SIG-M5 treated with dmso at 0.1 percent for 504 hours (cell line): ENCODE data around the gene GPN2.
"Not testable (repeated sequence)": the region's sequence is repeated elsewhere in the genome, so short reads cannot be mapped to it uniquely, and the experiment has no call there.

Experiments used
- DNase-seq: peaks from one replicate; lab custom pipeline; 2025; ENCODE audit not compliant: unreplicated experiment; lab: John Stamatoyannopoulos, UW

The GPN2 gene

DNA sequence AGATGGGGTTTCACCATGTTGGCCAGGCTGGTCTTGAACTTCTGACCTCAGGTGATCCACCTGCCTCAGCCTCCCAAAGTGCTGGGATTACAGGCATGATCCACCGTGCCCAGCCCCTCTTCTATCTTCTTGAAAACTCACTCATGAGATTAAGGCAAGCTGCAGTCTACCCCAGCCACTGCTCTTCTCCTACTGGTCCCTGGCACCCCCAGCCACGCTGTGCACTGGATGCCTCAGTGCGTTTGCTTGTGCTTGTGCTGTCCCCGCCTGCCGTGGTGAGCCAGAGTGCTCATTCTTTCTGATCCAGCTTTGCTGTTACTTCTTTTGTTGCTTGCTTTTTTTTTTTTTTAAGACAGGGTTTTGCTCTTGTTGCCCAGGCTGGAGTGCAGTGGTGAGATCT lies 52.4 kb downstream of the GPN2 start:
- DNase-seq, result not testable (repeated sequence)

DNA sequence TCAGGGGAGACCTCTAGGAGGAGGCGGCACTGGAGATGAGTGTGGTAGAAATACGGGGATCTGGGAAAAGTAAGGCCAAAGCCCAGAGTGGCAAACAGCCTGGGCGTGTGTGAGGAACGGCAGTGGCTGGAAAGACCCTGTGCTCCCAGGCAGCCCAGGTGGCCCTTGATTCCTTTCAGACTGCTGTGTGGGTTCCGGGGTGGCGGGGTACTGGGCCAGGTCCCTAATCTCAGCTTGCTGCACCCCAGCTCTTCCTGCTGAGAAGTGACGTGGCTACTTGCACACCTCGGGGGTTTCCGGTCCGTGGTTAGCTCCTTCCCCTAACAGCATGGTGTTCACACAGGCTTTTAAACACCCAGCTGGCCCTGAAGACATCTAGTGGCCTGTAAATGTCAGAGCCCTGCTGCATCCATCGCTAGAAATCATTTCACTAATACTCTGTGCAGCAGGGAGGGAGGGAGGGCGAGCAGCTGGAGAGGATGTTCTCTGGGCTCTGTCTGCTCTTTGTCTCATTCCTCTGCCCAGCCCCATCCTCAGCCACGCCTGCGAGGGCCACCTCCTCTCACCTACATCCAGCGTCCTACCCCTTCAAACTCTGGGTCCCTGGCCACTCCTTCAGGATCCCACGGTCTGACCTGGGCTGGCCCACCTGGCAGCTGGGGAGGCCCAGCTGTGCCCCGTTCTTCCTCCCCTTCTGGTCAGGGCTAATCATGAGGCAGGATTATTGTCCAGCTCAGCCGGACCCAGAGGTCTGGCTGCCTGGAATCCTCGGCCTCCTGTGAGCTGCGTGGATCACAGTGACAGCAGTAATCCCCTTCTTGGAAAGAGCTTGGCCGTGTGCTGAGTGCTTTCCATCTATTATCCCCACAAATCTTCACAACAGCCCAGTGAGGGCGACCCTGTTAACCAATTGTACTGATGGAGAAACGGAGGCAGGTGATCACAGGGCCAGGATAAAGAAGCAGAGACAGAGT lies 56.4 kb downstream of the GPN2 start:
- DNase-seq, result no peak

DNA sequence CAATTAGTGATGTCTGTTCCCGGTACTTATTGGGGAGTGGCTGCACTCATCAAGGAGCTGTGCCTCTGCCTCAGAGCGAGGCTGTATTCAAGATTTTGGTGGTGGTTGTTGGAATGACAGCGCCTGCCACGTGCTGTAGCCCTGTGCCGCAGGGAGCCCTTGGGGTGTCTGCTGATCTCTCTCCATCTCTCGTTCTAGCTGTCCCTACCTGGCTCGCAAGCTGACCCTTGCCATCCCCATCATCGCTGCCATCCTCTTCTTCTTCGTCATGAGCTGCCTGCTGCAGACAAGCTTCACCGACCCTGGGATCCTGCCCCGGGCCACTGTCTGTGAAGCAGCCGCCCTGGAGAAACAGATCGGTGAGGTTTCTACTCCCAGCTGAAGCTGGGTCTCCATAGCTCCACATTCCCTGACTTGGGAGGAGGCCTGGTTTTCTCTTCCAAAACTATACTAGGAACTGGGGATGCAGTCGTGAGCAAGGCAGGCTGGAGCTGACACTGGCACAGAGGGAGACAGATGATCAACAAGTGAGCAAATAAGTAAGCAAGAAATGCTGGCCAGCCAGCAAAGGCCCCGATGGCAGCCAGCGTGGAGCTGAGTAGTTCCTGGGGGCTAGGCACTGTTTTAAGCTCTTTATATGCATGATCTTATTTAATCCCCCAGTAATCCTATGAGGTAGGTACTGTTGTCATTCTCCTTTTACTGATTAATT lies 57.7 kb downstream of the GPN2 start:
- DNase-seq, result no peak

DNA sequence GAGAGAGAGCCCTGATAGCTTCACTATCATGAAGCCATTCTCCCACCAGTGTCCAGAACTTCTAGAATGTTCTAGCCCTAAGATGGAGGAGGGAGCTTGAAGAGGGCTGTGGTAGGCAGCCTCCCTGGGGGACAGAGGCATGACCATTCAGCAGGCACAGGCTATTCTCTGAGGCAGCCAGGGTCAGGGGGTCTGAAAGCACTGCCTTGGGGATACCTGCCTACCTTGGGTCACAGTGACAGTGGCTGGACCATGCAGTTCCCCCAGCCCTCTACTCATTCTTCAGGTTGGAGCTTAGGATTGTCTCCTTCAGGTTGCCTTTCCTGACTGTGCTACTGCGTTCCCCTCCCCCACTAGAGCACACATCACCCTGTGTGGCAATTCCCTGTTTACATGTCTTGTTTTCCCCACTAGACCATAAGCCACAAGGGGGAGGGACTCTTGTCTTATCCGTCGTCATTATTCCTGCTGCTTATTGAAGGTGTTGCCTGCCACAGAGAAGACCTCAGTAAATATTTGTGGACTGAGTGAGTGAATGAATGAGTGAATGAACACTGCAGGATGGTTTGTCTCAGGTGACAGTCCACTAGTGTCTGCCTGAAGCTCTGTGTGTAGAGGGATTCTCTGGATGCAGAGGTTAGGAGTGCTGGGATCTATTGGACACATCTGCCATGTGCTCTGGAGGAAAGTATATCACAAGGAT lies 58.4 kb downstream of the GPN2 start:
- no peak for DNase-seq

DNA sequence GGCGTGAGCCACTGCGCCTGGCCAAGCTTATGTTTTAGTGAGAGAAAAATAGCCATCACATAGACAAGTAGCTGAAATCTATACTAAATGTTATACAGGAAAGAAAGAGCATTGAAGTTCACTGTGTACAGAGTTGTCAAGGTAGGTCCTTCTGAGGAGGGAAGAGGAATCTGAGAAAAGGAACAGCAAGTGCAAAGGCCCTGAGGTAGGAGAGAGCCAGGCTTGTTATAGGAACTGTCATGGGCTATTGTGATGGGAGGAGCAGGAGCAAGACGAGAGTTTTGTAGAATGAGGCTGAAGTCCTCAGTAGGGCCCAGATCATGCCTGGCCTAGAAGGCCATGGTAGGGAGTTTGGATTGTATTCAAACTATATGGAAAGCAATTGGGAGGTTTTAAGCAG lies 59.0 kb downstream of the GPN2 start:
- no peak for DNase-seq

DNA sequence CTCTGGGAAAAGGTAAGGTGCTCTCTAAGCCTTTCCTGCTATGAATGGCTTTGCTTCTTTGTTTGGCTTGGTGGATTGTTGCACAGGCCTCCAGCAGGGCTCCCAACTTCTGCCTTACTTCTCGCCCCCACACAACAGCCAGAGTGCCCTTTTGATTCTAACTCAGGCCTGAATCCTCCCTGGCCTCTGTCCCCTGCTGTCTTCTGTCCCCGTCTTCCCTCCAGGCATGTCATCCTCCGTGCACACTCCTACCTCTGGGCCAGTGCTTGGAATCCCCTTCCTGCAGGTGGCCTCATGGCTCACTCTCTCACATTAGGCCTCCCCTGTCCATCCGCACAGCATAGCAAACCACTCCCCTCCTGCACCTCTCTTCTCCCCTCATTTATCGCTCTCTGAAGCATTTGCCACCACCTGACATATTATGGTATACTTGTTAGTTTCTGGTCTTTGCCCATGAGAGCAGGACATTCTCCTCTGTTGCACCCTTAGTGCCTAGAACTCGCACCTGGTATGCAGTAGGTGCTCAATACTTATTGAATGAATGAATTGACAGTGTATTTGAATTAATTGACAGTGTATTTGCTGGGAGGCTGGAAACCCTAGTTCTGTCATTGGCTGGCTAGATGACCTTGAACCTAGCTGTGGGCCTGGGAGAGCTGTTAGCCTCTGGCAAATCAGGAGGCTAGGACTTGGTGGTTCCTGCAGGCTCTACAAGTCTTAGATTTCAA lies 60.7 kb downstream of the GPN2 start:
- no peak for DNase-seq

DNA sequence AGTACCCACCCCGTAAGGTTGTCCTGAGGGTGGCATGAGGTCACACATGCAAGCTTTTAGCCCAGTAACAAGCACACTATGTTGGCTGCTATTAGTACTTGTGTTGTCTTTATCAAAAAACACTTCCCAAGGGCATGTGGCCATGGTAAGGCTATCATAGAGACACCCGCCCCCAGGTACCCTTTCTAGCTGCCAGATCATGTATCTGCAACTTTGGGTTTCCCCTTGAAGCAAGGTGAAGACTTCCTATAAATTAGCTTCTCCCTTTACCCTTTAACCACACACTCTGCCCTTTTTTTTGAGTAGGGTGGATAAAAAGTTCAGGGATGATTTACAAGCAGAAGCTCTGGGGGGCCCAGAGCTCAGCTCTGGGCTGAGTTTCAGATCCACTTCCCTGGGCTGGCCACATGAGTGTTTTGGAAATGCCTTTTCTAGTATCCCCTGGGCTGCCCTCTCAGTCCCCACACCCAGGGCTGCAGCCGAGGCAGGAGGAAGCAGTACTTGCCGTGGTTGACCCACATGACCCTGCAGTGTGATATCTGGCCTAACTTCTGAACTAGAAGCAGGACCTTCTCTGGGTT lies 61.6 kb downstream of the GPN2 start:
- DNase-seq, result peak; percentile 43

DNA sequence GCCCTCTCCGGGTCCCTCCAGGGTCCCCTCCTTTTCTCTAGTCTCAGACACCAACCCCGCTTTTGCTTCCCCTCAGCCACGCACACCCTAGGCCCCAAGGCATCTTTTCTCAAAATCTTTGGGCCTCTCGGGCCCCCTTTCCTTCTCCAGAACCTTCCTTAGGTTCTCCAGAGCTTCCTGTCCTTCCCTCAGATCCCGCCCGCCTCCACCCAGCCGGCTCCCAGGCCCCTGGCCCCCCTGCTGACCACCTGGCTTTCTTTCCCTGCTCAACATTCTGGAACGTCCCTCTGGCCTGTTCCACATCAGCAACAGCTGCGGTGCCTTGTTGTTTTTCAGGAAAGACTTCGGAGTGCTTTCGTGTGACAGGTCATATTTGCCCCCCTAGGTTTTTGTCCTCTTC lies 62.4 kb downstream of the GPN2 start:
- no peak for DNase-seq

DNA sequence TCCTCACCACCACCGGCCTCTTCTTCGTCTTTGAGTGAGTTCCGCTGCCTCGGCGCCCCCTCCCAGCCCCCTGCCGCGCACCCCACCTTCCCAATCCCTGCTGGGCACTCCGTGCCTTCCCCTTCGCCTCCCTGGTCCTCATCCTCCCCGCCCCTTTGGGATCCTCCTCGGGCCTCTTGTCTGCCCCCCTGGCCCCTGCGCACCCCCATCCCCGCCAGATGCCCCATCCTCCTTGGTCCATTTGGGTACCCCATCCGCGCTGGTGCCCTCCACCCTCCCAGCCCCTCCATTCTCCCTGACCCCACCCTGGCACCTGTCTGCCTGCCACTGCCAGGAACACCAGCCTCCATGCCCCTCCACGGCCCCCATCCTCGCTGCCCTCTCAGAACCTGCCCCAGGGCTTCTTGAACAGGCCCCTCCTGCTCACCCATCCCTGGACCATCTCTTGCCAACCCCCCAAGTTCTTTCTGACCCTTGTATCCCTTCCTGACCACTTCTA lies 62.9 kb downstream of the GPN2 start:
- DNase-seq, result no peak

DNA sequence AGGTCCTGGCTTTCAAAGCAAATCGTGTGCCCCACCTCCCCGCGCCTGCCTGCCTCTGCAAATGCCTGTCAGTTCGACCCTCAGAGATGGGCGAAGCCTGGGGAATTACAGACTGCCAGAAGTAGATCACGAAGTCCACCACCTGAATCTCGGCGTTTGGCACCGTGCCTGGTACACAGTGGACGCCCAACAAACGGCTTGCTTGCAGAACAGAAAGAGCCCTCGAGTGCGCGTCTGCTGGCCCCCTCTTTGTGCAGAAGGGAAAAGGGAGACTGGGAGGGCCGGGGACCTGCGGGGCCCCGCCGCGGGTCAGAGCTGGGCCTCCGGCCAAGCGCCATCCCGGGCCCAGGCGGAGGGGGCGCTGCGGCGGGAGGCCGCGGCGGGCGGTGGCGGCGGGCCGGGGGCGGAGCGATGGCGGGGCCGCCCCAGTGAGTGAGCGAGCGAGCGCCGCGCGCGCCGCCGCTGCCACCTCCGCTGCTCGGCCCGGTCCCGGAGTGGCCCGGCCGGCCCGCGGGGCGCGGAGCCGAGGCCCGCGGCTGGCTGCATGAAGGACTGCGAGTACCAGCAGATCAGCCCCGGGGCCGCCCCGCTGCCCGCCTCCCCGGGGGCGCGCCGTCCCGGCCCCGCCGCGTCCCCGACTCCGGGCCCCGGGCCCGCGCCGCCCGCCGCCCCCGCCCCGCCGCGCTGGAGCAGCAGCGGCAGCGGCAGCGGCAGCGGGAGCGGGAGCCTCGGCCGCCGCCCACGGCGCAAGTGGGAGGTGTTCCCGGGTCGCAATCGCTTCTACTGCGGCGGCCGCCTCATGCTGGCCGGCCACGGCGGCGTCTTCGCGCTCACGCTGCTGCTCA lies 63.6 kb downstream of the GPN2 start, which contains the start of gene ZDHHC18:
Gene ZDHHC18 (plus strand): TSS at position 428 of the 845 bp plus-strand sequence. CDS start 117 bp downstream, at position 545.
- peak; percentile 48 for DNase-seq
